HK-2 (cell line): Measurements from ENCODE around the gene DCLRE1B.
A peak's percentile ranks its signal among the peaks of the same experiment; 100 is the strongest.

Experiments used
- DNase-seq: peaks from one replicate; pipeline ENCODE4 v3.0.0-alpha.2; 2018; ENCODE audit not compliant: unreplicated experiment

Gene DCLRE1B

DNA sequence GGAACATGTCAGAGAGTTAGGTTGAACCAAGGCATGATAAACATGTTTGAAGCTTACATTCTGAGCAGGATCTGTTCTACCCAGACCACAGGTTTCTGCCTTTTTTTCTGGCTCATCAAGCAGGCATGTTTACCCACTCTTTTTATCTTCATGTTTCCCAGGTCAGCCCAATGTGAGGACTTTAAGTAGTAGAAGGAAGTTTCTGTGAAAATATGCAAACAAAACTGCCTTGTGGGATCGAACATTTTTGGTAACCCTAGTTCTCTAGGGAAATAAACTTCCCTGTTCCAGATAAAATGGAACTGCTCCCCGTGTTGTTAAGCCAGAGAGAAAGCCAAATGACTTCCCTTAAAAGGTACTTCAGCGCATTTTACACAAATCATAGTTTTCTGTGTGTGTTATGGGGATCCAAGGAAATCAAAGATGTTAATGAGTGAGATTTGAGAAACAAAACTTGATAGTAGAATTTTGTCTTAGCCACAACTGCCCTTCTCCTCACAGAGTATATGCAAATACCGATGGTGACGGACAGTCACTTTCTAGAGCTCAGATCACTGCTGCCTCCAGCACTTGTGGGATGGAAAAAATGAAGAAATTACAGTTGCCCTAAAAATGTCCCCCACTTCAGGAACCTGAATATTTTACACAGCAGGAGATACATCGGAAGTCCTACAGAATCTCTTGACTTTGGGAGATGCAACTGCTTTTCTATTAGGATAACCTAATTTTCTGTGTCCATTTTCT is 23.2 kb downstream of the DCLRE1B start:
- no peak for DNase-seq

DNA sequence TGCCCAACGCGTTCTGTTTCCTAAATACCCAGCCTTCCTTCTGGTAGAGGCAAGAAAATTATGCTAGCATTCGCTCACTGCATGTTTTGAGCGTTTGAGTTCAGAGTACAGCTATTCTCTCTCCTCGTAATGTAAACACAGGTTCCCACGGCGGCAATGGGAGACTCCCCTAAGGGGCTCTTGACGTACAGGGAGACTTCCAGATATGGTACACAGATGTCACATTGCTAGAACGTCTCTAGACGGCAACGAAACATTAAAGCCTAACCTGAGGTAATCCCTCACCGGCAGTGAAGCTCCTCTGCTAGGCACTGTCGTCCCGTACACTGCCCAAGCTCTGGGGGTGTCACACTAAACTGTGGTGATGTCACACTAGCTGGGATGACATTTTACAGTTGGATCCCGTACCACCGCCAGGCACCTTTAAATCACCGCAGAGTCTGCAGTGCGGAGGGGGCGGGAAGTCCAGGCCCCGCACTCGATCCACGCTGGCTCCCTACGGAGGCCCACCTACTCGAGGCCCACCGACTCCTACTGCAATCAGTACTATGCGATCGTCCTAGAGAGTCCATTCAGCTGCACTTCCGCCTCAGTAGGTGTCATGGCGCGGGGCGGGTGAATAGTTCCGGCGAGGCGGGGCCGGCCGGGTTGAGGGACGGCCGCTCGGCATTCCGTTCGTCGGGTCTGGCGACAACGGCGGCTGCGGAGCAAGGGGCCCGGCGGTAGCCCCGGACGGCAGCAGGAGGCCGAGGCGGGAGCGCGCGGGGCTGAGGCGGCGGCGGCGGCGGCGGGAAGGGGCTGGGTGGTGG is 24.0 kb downstream of the DCLRE1B start, which contains the start of gene HIPK1:
TSS of gene HIPK1 (plus strand) at position 384 of the 809 bp plus-strand sequence.
- DNase-seq = peak; percentile 88

GRCh38 chr1:113929750-113930498 is 24.8 kb downstream of the DCLRE1B start:
- DNase-seq = peak; percentile 56

GRCh38 chr1:113930499-113931161 is 25.5 kb downstream of the DCLRE1B start:
- peak; percentile 37 for DNase-seq

DNA sequence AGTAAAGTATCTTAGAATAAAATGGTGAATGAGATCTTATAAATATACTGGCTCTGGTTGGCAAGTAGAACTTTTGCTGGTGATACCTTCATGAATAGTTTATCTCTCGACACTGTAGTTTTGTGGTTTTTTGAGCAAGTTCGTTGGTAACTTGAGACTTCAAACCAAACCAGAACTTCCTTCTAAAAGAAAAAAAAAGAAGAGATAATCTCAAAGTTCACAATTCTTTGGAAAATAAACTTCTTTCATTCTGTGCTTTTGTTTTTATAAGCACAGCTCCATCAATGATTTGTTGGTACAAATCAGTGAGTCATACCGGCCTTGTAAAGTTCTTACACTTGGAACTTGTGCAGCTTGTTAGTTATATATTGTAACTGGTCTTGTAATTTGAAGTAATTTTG is 26.3 kb downstream of the DCLRE1B start:
- no peak for DNase-seq

GRCh38 chr1:113934006-113934405 is 28.9 kb downstream of the DCLRE1B start:
- no peak for DNase-seq

DNA sequence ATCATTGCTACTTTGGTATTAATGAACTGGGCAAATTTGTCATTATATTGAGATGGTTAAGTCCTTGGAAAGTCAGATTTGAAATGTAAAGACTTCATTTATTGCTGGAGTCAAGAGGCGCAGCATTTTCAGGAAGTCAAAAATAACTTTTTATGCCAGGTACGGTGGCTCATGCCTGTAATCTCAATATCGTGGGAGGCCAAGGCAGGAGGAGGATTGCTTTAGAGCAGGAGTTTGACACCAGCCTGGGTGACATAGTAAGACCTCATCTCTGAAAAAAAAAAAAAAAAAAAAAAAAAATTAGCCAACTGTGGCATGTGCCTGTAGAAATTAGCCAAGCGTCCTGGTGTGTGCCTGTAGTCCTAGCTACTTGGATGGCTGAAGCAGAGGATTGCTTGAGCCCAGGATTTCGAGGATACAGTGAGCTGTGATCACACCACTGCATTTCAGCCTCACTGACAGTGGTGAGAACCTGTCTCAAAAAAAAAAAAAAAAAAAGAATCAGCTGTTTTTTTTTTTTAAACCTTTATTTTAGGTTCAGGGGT is 29.5 kb downstream of the DCLRE1B start:
- no peak for DNase-seq

GRCh38 chr1:113935176-113935575 is 30.1 kb downstream of the DCLRE1B start:
- no peak for DNase-seq

DNA sequence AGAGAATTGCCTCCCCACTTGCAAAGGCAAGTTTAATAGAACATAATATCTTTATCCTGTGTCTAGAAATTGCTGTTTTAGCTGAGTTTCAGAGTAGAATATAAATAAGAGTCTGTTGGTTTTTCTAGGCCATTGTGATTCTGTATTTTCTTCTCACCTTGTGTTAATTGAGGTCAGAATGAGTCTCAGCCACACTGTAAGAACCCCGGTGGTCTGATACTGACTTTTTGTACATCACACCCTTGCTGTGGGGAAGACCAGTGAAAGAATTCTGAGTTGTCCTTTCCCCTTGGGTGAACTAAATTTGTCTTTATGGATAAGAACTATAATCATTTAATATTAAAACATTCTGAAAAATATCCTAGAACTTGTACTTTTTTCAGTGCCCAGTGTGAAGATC is 30.8 kb downstream of the DCLRE1B start:
- DNase-seq = no peak

- DNase-seq = no peak
Measured at GRCh38 chr1:113937146-113937545, 32.0 kb downstream of the DCLRE1B start.

- no peak for DNase-seq
Measured at GRCh38 chr1:113938192-113938591, 33.1 kb downstream of the DCLRE1B start.

- no peak for DNase-seq
Measured at GRCh38 chr1:113940365-113941244, 35.5 kb downstream of the DCLRE1B start.

- no peak for DNase-seq
Measured at GRCh38 chr1:113941245-113941559, 36.1 kb downstream of the DCLRE1B start.

GRCh38 chr1:113942527-113942926 is 37.4 kb downstream of the DCLRE1B start:
- DNase-seq = no peak

DNA sequence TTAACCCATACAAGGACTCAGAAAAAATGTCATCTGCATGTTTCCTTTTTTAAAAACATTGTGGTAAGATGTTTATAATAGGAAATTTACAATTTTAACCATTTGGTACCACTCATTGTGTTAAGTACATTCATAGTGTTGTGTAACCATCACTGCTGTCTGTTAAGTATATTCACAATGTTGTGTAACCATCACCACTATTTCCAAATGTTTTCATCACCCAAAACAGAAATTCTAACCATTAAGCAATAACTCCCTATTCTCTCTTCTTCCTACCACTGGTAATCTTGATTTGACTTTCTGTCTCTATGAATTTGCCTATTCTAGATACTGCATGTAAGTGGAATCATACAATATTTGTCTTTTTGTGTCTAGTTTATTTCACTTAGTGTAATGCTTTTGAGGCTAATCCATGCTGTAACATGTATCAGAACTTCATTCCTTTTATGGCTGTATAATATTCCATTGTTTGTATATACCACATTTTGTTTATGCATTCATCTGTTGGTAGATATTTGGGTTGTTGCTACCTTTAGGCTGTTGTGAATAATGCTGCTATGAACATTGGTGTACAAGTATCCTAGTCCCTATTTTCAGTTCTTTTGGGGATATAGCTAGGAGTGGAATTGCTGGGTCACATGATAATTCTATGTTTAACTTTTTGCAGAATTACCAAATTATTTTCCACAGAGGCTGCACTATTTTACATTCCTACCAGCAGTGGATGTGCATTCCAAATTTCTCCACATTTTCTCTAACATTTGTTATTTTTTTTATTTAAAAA is 38.1 kb downstream of the DCLRE1B start:
- DNase-seq = no peak

DNA sequence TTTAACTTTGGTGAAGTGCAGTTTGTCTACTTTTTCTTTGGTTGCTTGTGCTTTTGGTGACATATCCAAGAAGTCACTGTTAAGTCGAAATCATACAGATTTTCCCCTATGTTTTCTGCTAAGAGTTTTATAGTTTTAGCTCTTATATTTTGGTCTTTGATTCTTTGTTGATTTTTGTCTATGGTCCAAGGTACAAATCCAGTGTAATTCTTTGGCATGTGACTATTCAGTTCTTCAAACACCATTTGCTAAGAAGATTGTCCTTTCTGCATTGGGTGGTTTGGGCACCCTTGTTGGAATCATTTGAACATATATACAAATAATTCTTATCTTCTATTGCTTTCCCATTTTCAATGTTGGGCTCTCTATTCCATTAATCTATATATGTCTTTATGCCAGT is 40.2 kb downstream of the DCLRE1B start:
- no peak for DNase-seq

- DNase-seq = no peak
Measured at GRCh38 chr1:113946112-113946511, 41.0 kb downstream of the DCLRE1B start.

- DNase-seq = no peak
Measured at GRCh38 chr1:113946678-113947387, 41.7 kb downstream of the DCLRE1B start.

DNA sequence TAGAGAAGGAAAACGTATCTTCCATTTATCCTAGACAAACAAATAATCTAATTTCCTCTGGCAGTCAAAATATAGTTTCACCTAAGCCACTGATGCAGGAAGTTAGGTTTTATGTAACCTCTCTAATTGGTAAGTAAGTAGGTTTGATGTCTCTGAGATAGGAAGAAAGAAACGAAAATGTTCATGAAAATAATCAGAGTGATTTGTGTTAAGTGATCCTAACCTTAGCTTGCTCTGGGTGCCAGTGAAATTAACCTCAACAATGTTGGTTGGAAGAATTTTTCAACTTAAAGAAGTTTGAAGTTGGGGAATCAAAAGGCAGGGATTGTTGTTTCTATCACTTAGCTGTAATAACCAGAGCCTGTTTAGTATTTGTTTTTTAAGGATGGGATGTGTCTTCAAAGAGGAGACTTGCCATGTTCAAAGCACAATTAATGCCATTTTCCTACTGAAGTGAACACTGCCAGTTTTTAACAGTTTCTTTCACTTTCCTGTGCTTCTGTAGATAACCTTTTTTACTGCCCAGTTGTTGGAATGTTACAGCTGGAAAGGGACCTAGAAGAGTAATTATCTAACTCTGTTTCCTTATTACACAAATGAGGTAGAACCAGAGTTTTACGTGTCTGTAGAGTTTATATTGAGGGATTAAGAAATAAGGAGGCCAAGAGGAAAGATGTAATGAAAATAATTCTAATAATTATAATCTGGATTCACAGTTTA is 42.4 kb downstream of the DCLRE1B start:
- no peak for DNase-seq
